Measurements from ENCODE around the gene CYP21A2. TPM values are rescaled to one million over a fixed set of nuclear protein-coding genes. Genes with fewer than 3 reads are reported as not detected.

Gene CYP21A2
- total RNA-seq, 1 donor from 2014 or later = 0.68 TPM

- Mint-ChIP-seq H3K27me3 (peaks cover 27% of the 10 kb centered on the region), H3K36me3 (no peaks in the 10 kb centered on the region), H3K4me3 (no peak overlapping the region), H3K9me3 (no peaks in the 10 kb centered on the region), H3K4me1 (ENCODE audit: unreplicated experiment) (peaks cover 7% of the 10 kb centered on the region), H3K27ac (peak overlapping the region; percentile 16)
- TF ChIP-seq CTCF (conservative IDR thresholded peaks at IDR 0.05) = no peak
- DNase-seq (ENCODE audit: extremely low spot score, unreplicated experiment) = no peak
Observed at GRCh38 chr6:32089082-32089828, 51.0 kb downstream of the CYP21A2 start.

Other genes starting within 250 kb of the CYP21A2 start
- gene VARS1, start 242.7 kb upstream of the CYP21A2 start, total RNA-seq (ENCODE audit: low replicate concordance) = 89.0 and 104 TPM in 2 replicates
- 57.9 and 74.5 TPM in 2 replicates for gene LSM2, start 231.4 kb upstream of the CYP21A2 start, total RNA-seq (ENCODE audit: low replicate concordance)
- 1.8 and 1.9 TPM in 2 replicates for gene HSPA1L, start 223.1 kb upstream of the CYP21A2 start, total RNA-seq (ENCODE audit: low replicate concordance)
- 45.7 and 54.7 TPM in 2 replicates for gene HSPA1A, start 222.9 kb upstream of the CYP21A2 start, total RNA-seq (ENCODE audit: low replicate concordance)
- gene HSPA1B, start 210.7 kb upstream of the CYP21A2 start, total RNA-seq (ENCODE audit: low replicate concordance) = 132 and 252 TPM in 2 replicates
- 46.9 and 62.5 TPM in 2 replicates for gene NEU1, start 175.6 kb upstream of the CYP21A2 start, total RNA-seq (ENCODE audit: low replicate concordance)
- gene SLC44A4, start 159.4 kb upstream of the CYP21A2 start, total RNA-seq (ENCODE audit: low replicate concordance) = 8.8 and 10.6 TPM in 2 replicates
- gene EHMT2, start 140.7 kb upstream of the CYP21A2 start, total RNA-seq (ENCODE audit: low replicate concordance) = 59.9 and 136 TPM in 2 replicates
- gene ZBTB12, start 136.3 kb upstream of the CYP21A2 start, total RNA-seq (ENCODE audit: low replicate concordance) = 8.2 and 37.7 TPM in 2 replicates
- gene C2, start 110.7 kb upstream of the CYP21A2 start, total RNA-seq (ENCODE audit: low replicate concordance) = 2.2 and 3.6 TPM in 2 replicates
- 7.8 and 13.6 TPM in 2 replicates for gene CFB, start 92.3 kb upstream of the CYP21A2 start, total RNA-seq (ENCODE audit: low replicate concordance)
- 63.9 and 73.0 TPM in 2 replicates for gene NELFE, start 79.4 kb upstream of the CYP21A2 start, total RNA-seq (ENCODE audit: low replicate concordance)
- 84.2 and 100 TPM in 2 replicates for gene SKIC2, start 79.2 kb upstream of the CYP21A2 start, total RNA-seq (ENCODE audit: low replicate concordance)
- 24.2 and 28.9 TPM in 2 replicates for gene DXO, start 66.3 kb upstream of the CYP21A2 start, total RNA-seq (ENCODE audit: low replicate concordance)
- 5.2 and 9.7 TPM in 2 replicates for gene C4A, start 56.4 kb upstream of the CYP21A2 start, total RNA-seq (ENCODE audit: low replicate concordance)
- gene C4B, start 23.6 kb upstream of the CYP21A2 start, total RNA-seq (ENCODE audit: low replicate concordance) = 5.3 and 9.2 TPM in 2 replicates
- gene TNXB, start 70.9 kb downstream of the CYP21A2 start, total RNA-seq (ENCODE audit: low replicate concordance) = 20.8 and 22.2 TPM in 2 replicates
- gene ATF6B, start 89.8 kb downstream of the CYP21A2 start, total RNA-seq (ENCODE audit: low replicate concordance) = 95.8 and 99.3 TPM in 2 replicates
- 8.4 and 10.1 TPM in 2 replicates for gene FKBPL, start 91.9 kb downstream of the CYP21A2 start, total RNA-seq (ENCODE audit: low replicate concordance)
- gene PRRT1, start 113.5 kb downstream of the CYP21A2 start, total RNA-seq (ENCODE audit: low replicate concordance) = 1.00 and 2.7 TPM in 2 replicates
- 44.1 and 46.9 TPM in 2 replicates for gene PPT2, start 115.7 kb downstream of the CYP21A2 start, total RNA-seq (ENCODE audit: low replicate concordance)
- 27.1 and 35.8 TPM in 2 replicates for gene EGFL8, start 126.2 kb downstream of the CYP21A2 start, total RNA-seq (ENCODE audit: low replicate concordance)
- 64.1 and 76.3 TPM in 2 replicates for gene AGPAT1, start 137.7 kb downstream of the CYP21A2 start, total RNA-seq (ENCODE audit: low replicate concordance)
- gene RNF5, start 140.0 kb downstream of the CYP21A2 start, total RNA-seq (ENCODE audit: low replicate concordance) = 49.4 and 69.2 TPM in 2 replicates
- gene AGER, start 145.8 kb downstream of the CYP21A2 start, total RNA-seq (ENCODE audit: low replicate concordance) = 11.1 and 16.9 TPM in 2 replicates
- gene PBX2, start 151.8 kb downstream of the CYP21A2 start, total RNA-seq (ENCODE audit: low replicate concordance) = 137 and 166 TPM in 2 replicates
- gene GPSM3, start 154.2 kb downstream of the CYP21A2 start, total RNA-seq (ENCODE audit: low replicate concordance) = 0.48 and 3.3 TPM in 2 replicates
- 1.5 and 1.9 TPM in 2 replicates for gene NOTCH4, start 185.7 kb downstream of the CYP21A2 start, total RNA-seq (ENCODE audit: low replicate concordance)